Fibroblast of lung (primary cell): ENCODE measurements around the gene PDGFB. TPM values are rescaled to one million over a fixed set of nuclear protein-coding genes. Genes with fewer than 3 reads are reported as not detected.
A peak's percentile ranks its signal among the peaks of the same experiment; 100 is the strongest.

Experiments
- DNase-seq, 2 donors: peaks; one replicate each; pipeline versions ENCODE4 v3.0.0 to v3.0.0-alpha.2; 2010; ENCODE audit warnings: low read depth in 2 of 2
- H2AFZ ChIP-seq: 2 replicates; pipeline ENCODE4 v1.5.1; 2012; ENCODE audit warnings: low read length, control low read depth, inconsistent platforms
- H3K27ac ChIP-seq: 2 replicates; pipeline ENCODE4 v1.5.1; 2011; ENCODE audit warnings: low read length, control low read depth; ENCODE audit not compliant: insufficient read depth
- H3K27me3 ChIP-seq: 2 replicates; pipeline ENCODE4 v1.5.1; 2011; ENCODE audit warnings: mild to moderate bottlenecking, low read length; ENCODE audit not compliant: control insufficient read depth, insufficient read depth
- H3K36me3 ChIP-seq: 2 replicates; pipeline ENCODE4 v1.5.1; 2011; ENCODE audit warnings: low read length; ENCODE audit not compliant: control insufficient read depth, insufficient read depth
- H3K4me1 ChIP-seq: 2 replicates; pipeline ENCODE4 v1.5.1; 2011; ENCODE audit warnings: low read length; ENCODE audit not compliant: control insufficient read depth, insufficient read depth; ENCODE audit errors: extremely low read depth
- H3K4me2 ChIP-seq: 2 replicates; pipeline ENCODE4 v1.5.1; 2011; ENCODE audit warnings: low read length, control low read depth; ENCODE audit not compliant: insufficient read depth; ENCODE audit errors: extremely low read depth
- H3K4me3 ChIP-seq, 4 experiments: fragments of 200-600 bp in 1 of 4; sonication (generic) in 1 of 4; replicated peaks in 1 of 4; 2 replicates each; pipeline ENCODE4 v1.5.1; 2011 to 2016; ENCODE audit warnings: low read length in 4 of 4, low read depth in 3 of 4, mild to moderate bottlenecking in 3 of 4, control low read depth in 2 of 4, inconsistent platforms in 1 of 4, mixed read lengths in 1 of 4; ENCODE audit not compliant: insufficient read depth in 1 of 4; ENCODE audit errors: control extremely low read depth in 1 of 4
- H3K79me2 ChIP-seq: 2 replicates; pipeline ENCODE4 v1.5.1; 2012; ENCODE audit warnings: mild to moderate bottlenecking, low read length, inconsistent platforms; ENCODE audit not compliant: control insufficient read depth, insufficient read depth
- H3K9ac ChIP-seq: 2 replicates; pipeline ENCODE4 v1.5.1; 2011; ENCODE audit warnings: mild to moderate bottlenecking, low read length, control low read depth; ENCODE audit not compliant: insufficient read depth
- H3K9me3 ChIP-seq: 2 replicates; pipeline ENCODE4 v1.5.1; 2012; ENCODE audit warnings: low read depth, low read length; ENCODE audit not compliant: control insufficient read depth, insufficient read depth
- H4K20me1 ChIP-seq: 2 replicates; pipeline ENCODE4 v1.5.1; 2011; ENCODE audit warnings: low read length; ENCODE audit not compliant: control insufficient read depth, insufficient read depth; ENCODE audit errors: extremely low read depth
- EZH2 ChIP-seq: IDR thresholded peaks from 2 replicates; pipeline ENCODE4 v1.5.1; 2012; ENCODE audit warnings: low read length, control low read depth, mild to moderate bottlenecking; ENCODE audit errors: missing control alignments
- polyA plus RNA-seq, 2 donors: library from polyadenylated mRNA; depleted of rRNA in 1 of 2; stranded (reverse) in 1 of 2; unstranded in 1 of 2; fragments of >200 nt; gene quantifications; 2 replicates each; pipeline ENCODE4 v1.2.1, GENCODE V29; 2011 to 2012; ENCODE audit warnings: missing spikeins in 1 of 2
- total RNA-seq: library from RNA; depleted of rRNA; stranded (reverse); fragments of >200 nt; gene quantifications from 2 replicates; pipeline ENCODE4 v1.2.1, GENCODE V29; 2014
- TF ChIP-seq, protein P1 (sequence below), 2 donors: IDR thresholded peaks in 1 of 2; conservative IDR thresholded peaks in 1 of 2; 1 replicate in 1 of 2; 2 replicates in 1 of 2; pipeline ENCODE4 v1.5.1; 2011 to 2012; ENCODE audit warnings: low read length in 2 of 2, control low read depth in 1 of 2, inconsistent platforms in 1 of 2, low read depth in 1 of 2, mild to moderate bottlenecking in 1 of 2

Gene PDGFB
- total and polyA plus RNA-seq, 2 donors (not counting 1 experiment from before 2014, with no cell fraction given) = under 0.01 to 0.50 TPM

DNA sequence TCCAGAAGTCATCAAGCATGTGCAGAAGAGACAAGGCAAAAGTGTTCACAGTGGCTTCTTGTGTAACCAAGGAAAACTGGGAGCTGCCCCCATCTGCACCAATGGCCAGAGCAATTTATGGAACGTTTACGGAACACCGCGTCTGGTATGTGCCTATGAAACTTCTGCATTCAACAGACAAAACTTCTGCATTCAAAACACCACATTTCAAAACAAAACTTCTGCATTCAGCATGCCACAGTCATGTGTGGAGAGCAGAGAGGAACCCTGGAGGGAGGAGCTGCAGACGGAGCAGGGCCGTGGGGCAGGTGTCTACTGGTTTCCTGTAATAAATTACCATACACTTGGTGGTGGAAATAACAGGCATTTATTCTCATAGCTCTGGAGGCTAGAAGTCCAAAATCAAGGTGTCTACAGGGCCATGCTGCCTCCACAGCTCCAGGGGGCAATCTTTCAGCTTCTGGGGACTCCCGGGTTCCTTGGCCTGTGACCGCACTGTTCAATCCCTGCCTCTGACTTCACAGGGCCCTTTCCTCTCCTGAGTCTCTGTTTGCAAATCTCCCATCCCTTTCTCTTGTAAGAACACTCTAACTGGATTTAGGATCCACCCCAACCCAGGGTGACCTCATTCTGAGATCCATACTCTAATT, 42.4 kb upstream of the PDGFB start:
- peak in 1 of 2 donors; percentile 49 for DNase-seq
- no peak overlapping the region for H2AFZ ChIP-seq
- no peaks in the 10 kb centered on the region for H3K4me1 ChIP-seq
- H3K36me3 ChIP-seq = no peaks in the 10 kb centered on the region
- TF ChIP-seq EZH2 = no peak
- TF ChIP-seq, protein P1, sequence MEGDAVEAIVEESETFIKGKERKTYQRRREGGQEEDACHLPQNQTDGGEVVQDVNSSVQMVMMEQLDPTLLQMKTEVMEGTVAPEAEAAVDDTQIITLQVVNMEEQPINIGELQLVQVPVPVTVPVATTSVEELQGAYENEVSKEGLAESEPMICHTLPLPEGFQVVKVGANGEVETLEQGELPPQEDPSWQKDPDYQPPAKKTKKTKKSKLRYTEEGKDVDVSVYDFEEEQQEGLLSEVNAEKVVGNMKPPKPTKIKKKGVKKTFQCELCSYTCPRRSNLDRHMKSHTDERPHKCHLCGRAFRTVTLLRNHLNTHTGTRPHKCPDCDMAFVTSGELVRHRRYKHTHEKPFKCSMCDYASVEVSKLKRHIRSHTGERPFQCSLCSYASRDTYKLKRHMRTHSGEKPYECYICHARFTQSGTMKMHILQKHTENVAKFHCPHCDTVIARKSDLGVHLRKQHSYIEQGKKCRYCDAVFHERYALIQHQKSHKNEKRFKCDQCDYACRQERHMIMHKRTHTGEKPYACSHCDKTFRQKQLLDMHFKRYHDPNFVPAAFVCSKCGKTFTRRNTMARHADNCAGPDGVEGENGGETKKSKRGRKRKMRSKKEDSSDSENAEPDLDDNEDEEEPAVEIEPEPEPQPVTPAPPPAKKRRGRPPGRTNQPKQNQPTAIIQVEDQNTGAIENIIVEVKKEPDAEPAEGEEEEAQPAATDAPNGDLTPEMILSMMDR (conservative IDR thresholded peaks at IDR 0.05 in 1 of 2, IDR thresholded peaks at IDR 0.05 in 1 of 2; ENCODE audit: low read depth in 1 of 2, low read length in 2 of 2) = no peak
- no peaks in the 10 kb centered on the region for H3K79me2 ChIP-seq
- no peaks in the 10 kb centered on the region for H4K20me1 ChIP-seq
- no peak overlapping the region for H3K4me3 ChIP-seq
- no peak overlapping the region for H3K27ac ChIP-seq
- H3K27me3 ChIP-seq = no peaks in the 10 kb centered on the region
- no peak overlapping the region for H3K4me2 ChIP-seq
- no peak overlapping the region for H3K9ac ChIP-seq
- no peaks in the 10 kb centered on the region for H3K9me3 ChIP-seq

DNA sequence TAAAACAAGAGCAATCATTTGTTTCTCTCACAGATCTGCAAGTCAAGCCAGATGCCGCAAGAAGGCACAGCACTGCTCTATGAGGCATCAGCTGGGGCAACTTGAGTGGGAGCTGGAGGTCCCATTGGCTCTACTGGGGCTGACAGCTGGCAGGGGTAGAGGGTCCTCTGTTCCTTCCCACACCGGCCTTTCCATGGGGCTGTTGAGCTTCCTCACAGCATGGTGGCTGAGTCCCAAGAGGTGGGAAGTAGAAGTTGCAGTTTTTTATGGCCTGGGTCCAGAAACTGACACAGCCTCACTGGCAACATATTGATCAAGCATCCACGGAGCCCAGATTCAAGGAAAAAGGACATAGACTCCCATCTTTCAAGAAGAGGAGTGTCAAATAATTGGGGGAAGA, 40.2 kb upstream of the PDGFB start:
- Histone ChIP-seq H3K4me2 (no peak overlapping the region), H3K27ac (no peak overlapping the region), H2AFZ (no peak overlapping the region), H3K36me3 (no peaks in the 10 kb centered on the region), H3K9ac (no peak overlapping the region), H3K79me2 (no peaks in the 10 kb centered on the region), H3K9me3 (no peaks in the 10 kb centered on the region), H3K27me3 (no peaks in the 10 kb centered on the region), H4K20me1 (no peaks in the 10 kb centered on the region), H3K4me3 (no peak overlapping the region), H3K4me1 (no peaks in the 10 kb centered on the region)
- DNase-seq = no peak
- TF ChIP-seq EZH2 = no peak

DNA sequence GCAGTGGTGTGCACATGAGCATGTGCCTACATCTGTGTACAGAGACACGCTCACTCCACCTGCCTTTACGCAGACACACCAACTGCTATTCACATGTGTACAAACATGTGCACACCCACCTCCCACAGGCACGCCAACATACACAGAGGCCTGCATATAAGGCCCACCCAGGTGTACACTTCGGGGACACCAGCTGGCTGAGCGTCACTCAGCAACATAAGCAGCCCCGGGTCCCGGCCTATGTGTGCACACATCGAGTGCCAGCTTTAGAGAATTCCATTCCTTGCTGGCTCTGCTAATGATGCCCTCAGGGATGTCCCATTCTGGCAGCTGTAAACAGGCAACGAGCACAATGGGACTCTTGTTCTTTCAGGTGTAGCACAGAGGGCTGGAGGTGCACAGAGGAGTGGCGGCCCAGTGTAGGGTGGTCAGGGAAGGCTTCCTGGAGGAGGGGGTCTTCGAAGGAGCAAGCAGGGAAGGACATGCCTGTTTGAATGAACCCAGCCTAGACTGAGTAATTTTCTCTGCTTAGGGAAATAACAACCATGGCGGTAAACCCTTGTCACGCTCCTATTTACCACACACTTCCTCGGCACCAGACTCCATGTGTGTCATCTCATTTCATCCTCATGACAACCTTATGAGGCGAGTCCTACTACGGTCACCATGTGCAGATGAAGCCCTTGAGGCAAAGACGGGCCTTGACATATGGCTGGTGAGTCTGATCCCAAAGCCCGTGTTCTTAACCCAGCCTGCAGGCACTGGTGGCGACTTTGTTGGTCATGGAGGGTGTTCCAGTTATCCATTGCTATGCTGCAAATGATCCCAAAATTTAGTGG, 39.6 kb upstream of the PDGFB start:
- H3K27ac ChIP-seq = no peak overlapping the region

More for the DNA sequence above, 39.6 kb upstream of the PDGFB start:
- no peaks in the 10 kb centered on the region for H3K4me1 ChIP-seq
- no peak overlapping the region for H3K4me3 ChIP-seq
- no peaks in the 10 kb centered on the region for H3K27me3 ChIP-seq
- no peak overlapping the region for H3K4me2 ChIP-seq
- no peak overlapping the region for H2AFZ ChIP-seq
- no peak for TF ChIP-seq EZH2
- TF ChIP-seq, protein P1 (conservative IDR thresholded peaks at IDR 0.05 in 1 of 2, IDR thresholded peaks at IDR 0.05 in 1 of 2; ENCODE audit: low read depth in 1 of 2, low read length in 2 of 2) = no peak
- no peaks in the 10 kb centered on the region for H3K9me3 ChIP-seq
- no peaks in the 10 kb centered on the region for H4K20me1 ChIP-seq
- no peaks in the 10 kb centered on the region for H3K79me2 ChIP-seq
- no peak for DNase-seq
- H3K9ac ChIP-seq = no peak overlapping the region
- H3K36me3 ChIP-seq = no peaks in the 10 kb centered on the region
